HG03103 (cell line): ENCODE measurements around the gene EYA4.

Source experiments
- ATAC-seq: cut with Tn5 transposase; IDR thresholded peaks from one replicate; pipeline ENCODE4 v1.9.1; 2021; ENCODE audit warnings: low read depth; ENCODE audit not compliant: unreplicated experiment

EYA4 gene

GRCh38 chr6:133241086-133241900 lies at the start of gene EYA4:
TSS of gene EYA4 (plus strand) at chr6:133241357. CDS start at chr6:133274781, 33,424 bp downstream.
- no peak for ATAC-seq

DNA sequence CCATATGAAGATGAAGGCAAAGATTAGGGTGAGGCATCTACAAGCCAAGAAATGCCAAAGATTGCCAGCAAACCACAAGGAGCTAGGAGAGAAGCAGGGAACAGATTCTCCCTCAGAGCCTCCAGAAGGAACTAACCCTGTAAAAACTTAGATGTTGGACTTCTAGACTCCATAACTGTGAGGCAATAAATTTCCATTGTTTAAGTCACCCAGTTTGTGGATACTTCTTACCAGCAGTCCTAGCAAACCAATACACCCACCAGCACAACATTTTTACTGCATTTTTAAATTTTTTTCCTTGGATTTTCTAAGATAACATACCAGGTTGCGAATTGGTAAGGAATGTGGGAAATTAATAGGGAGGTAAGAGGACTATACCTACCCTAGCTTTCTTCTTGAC lies 47.8 kb upstream of the EYA4 start:
- ATAC-seq: no peak

DNA sequence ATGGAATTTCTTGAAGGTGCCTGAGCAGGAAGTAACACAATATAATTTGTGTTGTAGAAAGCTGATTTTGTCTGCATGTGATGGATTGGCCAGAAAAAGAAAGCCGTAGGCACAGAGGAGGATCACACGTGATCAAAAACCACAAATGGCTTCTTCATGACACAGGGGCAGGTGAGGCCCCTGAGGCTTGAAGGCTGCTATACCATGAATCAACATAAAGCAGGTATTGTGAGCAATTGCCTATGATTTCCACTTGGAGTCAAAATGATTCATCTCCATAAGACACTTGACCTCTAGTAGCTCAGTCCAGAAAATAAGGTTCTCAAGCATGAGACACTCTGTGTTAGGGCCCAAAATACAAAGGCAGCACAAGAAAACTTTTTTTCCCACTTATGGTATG lies 42.4 kb upstream of the EYA4 start:
- no peak for ATAC-seq

DNA sequence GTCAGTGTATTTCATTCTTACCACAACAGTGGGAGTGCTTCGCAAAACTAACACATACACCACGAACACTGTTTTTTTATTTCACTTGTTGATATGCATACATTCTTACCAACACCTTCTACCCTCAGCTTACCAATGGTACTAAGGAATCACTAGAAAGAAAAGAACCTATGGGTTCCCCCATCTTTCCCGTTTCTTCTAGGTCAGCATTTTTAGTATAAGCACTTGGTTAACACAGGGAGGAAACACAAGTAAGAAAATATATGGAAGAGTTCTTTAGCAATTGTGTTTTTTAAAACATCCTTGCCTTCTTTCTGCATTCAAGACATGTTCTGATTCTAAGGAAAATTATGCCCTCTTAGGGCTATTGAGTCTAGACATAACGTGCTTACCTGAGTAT lies 39.9 kb upstream of the EYA4 start:
- ATAC-seq: no peak

DNA sequence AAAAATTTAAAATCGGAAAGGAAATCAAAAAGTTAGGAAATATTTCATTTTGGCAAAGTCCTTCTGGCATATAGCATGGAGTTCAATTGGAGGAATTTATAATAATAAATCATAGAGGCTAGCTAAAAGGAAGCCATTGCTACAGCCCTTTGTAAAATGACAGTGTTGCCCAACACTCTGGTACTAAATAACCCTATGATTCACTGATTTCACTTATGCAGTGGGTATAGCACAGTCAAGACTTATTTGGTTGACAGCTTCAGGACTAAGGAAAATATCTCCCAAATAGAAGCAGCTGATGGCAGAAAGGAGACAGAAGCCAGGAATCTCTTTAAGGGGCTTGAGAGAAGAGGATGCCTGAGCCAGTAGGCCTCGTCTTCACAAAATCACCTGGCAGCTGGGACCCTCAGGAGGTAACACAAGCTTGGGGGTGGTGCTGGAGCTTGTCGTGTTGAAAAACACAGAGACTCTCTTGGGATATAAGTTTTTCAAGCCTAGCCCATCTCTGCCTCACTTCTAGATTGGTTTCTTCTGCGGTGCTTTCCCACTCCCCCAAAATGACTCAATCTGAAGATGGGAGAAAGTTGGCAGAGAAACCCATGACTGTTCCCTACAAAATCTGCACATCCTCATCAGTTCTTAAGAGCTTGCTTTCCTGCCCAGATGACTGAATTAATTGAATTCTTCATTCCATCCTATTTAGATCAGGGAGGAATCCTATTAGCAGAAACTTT lies 38.4 kb upstream of the EYA4 start:
- no peak for ATAC-seq

DNA sequence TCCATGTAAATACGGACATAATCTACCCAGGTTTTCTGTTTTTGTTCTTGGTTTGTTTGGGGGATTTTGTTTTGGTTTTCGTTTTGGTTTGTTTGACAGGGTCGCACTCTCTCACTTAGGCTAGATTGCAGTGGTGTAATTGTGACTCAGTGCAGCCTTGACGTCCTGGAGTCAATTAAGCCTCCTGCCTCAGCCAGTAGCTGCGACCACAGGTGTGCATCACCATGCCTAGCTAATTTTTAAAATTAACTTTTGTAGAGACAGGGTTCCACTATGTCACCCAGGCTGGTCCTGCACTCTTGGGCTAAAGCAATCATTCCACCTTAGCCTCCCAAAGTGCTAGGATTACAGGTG lies 37.8 kb upstream of the EYA4 start:
- no peak for ATAC-seq

DNA sequence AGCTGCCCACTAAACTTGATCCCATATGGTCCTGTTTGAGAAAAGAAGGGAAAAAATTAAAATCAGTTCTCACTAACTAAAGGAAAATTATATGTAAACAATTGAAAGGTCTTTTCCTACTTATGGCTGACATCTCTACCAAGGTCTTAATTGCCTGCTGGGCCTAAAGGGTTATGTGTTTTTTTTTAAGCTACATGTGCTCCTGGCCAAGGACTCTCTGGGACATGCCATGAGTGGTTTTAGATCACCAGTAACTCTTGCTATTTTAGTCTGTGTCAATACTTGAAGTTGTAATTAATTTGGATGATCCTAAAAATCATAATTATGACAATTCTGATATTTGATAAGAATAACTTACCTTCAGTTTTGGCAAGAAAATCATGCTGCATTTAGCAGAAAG lies 35.9 kb upstream of the EYA4 start:
- ATAC-seq: no peak

DNA sequence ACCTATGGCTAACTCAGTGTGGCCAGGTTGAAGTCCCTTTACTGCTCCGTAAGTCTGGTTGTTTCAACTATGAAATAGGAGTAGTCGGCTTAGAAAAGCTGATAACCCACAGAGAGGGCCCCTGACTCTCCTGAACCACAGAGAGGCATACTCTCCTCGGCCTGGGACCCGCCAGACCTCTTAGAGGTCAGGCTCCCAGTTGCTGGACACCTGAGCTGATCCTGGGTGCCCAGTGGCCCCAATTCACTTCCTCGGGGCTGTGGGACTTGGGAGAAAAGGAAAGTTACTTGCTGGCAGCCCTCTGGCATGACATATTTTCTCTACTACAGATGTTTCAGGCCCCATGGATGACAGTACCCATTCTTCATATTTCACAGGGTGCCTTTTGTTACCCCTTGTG lies 34.2 kb upstream of the EYA4 start:
- ATAC-seq: no peak

DNA sequence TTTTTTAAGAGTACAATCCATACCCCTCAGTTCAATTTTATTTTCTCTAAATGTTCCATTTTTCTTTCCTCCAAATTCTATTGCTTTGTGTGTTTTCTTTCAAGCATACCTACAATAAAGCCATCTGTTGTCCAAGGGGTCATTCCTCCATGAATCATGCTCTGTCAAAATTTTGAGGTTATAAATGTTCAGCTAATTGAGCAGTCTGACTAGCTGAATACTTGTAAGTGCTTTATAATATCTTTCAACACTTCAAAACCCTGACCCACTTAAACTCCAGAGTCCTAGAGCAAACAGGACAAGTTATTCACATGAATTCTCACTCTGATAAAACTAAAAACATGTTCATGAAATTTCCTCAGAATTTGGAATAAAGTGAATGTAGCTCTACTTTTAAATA lies 33.4 kb upstream of the EYA4 start:
- ATAC-seq: no peak

- no peak for ATAC-seq
Observed at GRCh38 chr6:133208183-133208755, 32.9 kb upstream of the EYA4 start.

GRCh38 chr6:133214267-133214666 lies 26.9 kb upstream of the EYA4 start:
- ATAC-seq: no peak

DNA sequence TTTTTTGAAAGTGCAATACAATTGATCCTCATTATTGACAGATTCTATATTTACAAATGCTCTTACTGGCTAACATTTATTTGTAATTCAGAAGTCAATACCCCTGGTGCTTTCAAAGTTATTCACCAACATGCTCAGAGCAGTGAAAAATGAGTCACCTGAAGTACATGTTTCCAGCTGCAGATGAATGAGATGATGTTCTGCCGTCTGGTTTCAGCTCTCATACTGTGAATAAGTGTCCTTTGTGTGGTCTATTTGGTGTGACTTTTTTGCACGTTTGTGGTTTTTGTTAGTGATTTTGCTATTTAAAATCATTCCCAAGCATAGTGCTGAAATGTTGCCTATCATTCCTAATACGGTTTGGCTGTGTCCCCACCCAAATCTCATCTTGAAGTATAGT lies 22.3 kb upstream of the EYA4 start:
- no peak for ATAC-seq

DNA sequence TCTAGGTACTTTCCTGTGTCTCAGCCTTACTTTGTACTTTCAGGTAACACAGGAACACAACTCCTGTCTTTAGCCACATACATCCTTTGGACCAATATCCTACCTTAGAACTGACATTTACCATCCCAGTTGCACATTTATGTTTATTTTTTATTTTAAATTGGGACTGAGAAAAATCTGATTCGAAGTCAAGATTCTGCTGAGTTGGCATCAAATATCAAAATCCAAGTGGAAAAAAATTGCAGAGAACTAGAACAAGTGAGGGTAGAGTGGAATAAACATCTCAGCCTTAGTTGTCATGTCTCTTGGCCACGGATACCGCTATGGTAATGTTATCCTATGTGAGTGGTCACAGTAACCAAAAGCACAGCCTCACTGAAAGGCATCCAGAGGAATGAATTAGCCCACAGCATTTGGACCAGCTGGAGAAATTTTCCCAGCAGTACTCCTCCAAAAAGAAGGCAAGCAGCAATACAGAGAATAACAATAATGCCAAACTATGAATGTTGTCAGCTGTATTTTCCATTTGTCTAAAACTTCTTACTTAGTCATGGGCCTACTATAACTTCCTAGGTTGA lies 17.6 kb upstream of the EYA4 start:
- ATAC-seq: no peak

DNA sequence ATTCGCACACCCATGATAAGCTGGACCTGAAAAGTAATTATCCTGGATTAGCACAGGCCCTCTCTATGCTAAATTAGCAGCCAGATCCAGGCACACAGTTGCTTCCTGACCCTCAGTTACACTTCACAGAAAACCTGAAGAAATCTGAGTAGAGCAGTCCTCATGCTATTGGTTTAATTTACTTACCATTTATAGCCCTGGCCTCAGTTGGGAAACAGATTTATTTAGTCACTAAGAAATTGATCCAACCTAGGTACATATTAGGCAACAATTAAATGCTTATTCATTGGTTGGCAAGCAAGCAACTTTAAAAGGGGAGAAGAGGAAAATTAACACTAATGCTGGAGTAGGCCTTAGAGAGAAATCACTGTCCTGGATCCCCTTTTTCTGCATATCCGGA lies 15.6 kb upstream of the EYA4 start:
- ATAC-seq: no peak

DNA sequence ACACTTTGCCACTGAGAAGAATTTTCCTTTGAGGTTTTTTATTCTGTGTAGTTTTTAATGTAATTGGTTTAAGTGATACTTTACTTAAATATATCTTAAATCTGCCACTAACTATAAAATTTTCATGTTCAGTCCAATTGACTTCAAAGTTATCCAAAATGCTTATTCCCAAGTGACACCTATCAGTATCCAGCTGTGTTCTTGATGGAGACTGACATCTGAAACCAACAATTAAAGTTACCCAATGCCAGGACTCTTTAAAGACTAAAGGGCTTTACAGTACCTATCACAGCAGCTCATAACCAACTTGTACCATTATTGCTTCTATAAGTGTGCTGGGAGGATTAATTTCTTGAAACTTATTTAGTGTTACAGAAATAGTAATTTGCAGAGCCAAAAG lies 13.8 kb upstream of the EYA4 start:
- ATAC-seq: no peak

DNA sequence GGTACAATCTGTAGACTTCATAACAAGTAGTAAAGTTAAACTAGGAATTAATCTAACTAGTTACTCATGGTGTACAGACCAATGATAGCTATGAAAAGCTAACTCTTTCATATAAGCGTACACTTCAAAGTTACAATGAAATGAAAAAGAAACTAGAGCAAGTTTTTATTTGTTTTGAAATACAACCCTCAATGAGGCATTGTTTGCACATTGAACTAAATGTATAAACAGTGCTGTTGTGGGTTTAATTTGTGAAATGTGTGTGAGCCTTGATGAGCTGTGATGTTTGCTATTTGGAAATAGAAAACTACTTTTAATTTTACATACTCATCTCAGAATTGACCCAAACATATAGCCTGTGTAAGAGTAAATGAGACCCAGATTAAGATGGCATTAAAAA lies 11.1 kb upstream of the EYA4 start:
- no peak for ATAC-seq

DNA sequence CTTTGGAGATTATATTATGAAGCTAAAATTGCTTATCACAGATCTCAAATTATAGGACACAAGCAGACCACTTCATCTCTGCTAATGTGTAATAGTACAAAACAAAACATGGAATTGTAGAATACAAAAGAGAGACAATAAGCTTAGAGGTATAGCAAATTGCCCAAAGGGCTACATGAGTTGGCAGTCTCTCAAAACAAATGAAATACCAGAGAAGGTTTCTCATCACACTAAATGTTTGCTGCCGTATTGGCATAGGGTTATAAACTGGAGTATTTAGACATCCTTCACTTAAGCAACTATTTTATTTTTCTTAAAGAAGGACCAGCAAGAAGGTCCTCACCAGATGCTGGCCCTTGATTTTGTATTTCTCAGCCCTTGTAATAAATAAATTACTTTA lies 5.9 kb upstream of the EYA4 start:
- no peak for ATAC-seq

- ATAC-seq: no peak
Observed at GRCh38 chr6:133236932-133237331, 4.2 kb upstream of the EYA4 start.

- no peak for ATAC-seq
Observed at GRCh38 chr6:133240511-133241085, 559 bp upstream of the EYA4 start.

DNA sequence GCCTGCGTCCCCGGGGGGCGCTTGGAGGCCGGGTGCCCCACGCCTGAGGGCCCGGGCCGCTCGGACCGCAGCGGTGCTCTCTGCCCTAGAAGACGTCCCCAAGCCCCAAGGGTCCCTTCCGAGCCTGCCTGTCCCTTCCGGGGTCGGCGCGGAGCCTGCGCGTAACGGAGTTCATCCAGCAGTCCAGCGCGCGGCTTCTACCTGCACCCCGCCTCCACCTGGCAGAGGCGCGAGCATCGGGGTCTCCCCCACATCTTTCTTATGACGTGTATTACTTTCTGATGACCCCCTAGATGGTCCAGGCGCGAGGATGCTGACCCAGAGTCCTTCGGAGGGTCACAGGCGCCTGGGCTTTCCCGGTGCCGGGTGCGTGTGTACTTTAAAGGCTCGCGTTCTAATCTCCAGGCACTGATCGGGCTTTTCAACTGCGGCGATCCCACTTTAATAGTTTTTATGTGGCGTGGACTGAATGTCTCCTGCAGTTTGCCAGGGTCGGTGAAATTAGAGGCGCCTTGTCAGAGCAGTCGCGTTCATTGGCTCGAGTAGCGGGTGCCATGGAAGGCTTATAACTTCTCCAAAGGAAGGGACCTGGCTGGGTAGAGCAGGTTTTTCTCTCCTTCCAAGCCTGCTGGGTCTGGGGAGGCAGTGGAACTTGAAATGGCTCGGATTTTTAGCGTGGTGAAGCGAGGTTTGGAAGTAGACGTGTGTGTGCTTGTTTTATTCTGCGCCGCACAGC lies 912 bp downstream of the EYA4 start:
- no peak for ATAC-seq
